A204.1 (cell line): ENCODE results near the gene LRATD1.

ENCODE experiments used
- FAIRE-seq: peaks from 2 replicates; lab custom pipeline; 2012; peaks lifted over from hg19 to GRCh38; lab: Jason Lieb, UNC

LRATD1 gene

DNA sequence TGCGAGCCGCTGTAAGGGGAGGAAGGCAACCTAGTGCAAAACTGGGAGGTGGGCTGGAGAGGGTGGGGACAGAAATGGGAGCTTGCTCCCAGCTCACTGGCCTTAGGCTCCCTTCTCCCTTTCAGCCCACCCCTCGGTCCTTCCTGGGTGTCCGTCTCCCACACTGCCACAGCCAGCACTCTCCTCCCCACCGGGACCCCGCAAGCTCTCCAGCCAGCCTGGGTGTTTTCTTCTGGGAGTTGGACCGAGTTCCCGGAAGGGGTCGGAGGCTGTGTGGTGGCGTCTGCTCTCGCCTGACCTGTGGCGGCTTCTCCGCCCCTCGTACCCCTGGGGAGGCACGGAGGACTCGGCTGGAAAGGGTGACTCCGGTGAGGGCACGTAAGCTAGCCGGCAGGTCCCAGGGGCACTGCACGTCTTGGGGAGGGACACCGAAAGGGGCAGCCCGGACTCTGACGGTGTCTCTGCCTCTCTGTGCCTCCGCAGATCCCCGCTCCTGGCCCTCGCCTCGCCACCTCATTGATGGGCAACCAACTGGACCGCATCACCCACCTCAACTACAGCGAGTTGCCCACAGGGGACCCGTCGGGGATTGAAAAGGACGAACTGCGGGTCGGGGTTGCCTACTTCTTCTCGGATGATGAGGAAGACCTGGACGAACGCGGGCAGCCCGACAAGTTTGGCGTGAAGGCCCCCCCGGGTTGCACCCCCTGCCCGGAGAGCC is 1.1 kb downstream of the LRATD1 start:
- FAIRE-seq, result no peak

DNA sequence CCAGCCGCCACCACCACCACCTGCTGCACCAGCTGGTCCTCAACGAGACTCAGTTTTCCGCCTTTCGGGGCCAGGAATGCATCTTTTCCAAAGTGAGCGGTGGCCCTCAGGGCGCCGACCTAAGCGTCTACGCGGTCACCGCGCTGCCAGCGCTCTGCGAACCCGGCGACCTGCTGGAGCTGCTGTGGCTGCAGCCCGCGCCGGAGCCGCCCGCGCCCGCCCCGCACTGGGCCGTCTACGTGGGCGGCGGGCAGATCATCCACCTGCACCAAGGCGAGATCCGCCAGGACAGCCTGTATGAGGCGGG is 1.6 kb downstream of the LRATD1 start:
- FAIRE-seq, result no peak

DNA sequence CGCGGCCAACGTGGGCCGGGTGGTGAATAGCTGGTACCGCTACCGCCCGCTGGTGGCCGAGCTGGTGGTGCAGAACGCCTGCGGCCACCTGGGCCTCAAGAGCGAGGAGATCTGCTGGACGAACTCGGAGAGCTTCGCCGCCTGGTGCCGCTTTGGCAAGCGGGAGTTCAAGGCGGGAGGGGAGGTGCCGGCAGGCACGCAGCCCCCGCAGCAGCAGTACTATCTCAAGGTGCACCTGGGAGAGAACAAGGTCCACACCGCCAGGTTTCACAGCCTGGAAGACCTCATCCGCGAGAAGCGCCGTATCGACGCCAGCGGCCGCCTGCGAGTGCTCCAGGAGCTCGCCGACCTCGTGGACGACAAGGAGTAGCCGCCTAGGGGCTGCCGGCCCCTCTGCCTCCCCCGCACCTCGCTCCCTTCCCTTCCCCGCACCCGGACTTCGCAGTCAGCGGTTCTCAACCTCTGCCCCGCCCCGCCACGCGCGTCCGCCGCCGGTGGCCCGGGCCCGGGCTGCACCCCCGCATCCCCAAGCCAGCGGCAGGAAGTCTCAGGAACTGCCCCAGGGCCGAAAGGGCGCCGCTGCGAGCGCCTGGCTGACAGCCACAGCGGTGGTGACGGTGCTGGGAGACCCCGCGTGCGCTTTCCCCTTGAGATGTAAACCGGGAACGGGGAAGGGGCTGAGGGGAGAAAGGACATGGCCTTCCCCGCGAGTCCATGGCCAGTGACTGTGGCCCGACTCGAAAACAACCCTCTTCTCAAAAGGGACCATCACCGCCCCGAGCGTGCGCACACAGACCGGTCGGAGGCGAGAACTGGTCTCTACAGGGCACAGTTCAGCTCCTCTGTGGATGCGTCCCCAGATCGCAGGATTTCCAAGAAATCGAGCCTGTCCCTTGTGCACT is 2.2 kb downstream of the LRATD1 start:
- FAIRE-seq, result no peak

DNA sequence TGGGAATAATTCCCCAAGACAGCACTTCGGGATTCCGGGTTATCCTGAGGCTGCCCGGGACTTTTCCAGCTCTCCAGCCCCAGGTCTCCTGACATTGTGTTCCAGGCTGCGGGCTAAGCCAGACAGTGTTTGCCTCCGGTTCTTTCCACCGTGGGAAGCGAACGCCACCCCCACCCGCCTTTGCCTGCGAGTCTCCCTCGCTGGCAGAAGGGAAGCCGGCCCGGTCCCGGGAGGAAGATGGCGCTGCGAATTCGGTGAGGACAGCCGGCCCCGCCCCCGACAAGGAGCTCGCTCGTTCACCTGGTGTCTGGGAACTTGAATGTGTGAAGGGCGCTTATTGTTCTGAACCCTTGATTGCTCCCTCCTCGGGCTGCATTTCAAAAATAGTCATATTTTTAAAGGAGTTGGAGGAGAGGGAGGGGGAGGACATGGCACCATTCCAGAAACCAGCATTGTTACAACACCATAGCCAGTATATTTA is 2.9 kb downstream of the LRATD1 start:
- no peak for FAIRE-seq

DNA sequence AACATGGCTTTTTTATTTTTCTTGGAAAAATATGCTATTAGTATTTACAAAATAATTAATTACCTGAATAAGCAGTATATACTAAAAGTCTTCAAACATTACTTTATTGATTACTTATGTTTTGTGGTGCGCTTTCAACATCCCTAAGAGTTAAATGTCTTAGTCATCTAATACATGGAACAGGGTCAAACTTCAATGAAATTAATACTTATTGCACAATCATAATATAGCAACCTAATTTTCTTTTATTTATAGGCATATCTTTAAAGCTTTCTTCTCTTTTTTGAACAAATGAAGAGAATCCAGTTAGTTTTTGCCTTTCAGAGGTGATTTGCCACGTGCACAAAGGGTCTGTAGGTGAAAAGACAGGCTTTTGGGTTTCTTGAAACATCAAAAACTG is 6.0 kb downstream of the LRATD1 start:
- FAIRE-seq, result no peak

DNA sequence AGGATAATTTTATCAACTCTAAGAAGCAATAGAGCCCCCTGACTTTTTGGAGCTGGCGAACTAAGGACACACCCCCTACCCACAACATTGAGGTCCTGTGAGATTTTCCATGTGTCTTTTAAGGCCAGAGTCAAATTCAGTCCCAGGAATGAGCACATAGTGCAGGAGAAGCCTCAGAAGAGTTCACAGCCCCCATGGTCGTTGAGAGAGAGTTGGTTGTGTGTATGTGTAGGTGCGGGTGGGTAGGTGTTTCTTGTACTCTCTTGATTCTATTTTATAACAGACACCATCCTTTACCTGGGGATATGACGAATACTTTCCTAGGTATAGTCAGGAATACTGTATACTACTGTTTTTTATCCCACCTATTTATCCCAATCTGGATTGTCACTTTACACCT is 8.6 kb downstream of the LRATD1 start:
- FAIRE-seq, result no peak

DNA sequence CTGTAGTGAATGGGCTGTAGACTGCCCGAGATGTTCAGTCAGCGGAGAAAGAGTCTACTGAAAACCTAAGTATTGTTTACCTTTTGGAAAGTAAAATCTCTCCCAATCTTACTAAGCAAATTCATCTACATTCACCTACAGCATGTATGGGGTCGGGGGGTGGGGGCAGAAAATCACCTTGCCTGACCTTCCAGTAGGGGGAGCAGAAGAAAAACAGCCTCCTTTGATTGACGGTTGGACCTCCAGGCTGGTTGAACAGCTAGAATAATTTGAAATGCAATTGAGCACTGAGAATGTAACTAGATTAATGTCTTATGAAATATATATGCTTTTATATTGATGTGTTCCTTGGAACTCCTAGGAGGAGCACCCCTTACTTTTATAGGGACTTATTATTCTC is 10.0 kb downstream of the LRATD1 start:
- no peak for FAIRE-seq

DNA sequence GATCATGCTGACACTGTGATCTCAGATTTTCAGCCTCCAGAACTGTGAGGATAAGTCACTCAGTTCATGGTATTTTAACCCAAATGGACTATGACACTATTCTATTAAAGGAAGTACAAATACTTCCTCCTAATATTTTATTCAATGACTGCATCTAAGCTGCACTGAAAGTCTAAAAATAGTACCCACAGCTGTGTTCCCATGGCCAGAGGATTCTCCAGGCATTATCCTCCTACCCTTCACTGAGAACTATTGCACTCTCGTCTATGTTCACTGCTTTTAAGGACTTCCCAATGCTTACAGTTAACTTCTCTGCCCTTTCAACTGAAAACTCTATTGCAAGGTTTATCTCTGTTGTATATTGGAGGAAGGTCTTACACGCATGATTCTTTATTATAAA is 15.2 kb downstream of the LRATD1 start:
- FAIRE-seq, result no peak

DNA sequence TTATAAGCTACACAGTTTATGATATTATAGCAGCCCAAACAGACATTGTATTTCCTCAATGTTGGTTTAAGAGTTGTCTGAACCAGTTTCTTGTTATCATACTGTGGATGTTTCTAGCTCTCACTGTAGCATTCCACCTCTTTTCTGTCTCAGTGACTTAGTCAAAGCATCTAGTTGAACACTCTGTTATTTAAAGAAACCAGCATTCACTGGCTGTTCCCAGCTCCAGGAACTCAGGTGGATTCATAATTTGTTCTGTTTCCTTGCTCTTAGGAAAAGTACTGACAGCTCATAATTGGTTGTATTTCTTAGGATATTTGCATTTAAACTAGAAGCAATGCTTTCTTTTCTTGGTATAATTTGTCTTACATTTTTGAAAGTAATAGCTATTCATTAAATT is 17.5 kb downstream of the LRATD1 start:
- FAIRE-seq, result no peak

DNA sequence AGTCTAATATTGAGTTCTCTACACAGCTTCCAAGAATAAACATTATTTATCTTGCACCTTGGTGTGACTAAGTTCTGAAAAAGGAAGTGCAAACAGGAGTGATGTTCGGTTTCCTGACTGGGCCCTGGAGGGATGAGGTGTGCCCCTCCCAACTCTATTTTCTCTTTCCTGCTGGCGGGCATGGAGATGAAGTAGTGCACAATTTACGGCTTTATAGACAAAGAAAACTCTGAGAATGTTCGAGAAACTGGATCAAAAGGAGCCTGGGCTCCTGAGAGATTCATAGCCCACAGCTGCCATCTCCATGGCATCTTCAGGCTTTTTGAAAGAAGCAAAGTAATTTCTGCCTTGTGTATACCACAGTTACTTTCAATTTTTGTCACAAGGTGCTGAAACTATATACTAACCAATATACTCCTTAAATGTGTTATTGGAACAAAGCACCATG is 22.3 kb downstream of the LRATD1 start:
- FAIRE-seq, result no peak

DNA sequence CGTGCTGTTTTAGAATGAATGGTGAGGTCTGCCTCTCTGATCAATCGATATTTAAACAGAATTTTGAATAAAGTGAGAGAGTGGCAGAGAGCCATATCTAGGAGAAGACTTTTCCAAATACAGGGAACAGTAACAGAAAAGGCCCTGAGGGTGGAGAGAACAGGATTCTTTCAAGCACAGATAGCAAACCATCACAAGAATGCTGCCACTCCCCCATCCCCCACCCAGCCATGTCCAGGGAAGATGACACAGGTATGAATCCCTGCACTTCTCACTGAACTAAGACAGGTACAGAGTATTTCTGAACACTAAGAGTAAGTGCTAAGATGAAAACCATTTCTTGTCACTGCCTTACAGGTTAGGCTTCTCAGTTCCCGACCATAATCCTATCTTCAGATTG is 23.6 kb downstream of the LRATD1 start:
- no peak for FAIRE-seq

DNA sequence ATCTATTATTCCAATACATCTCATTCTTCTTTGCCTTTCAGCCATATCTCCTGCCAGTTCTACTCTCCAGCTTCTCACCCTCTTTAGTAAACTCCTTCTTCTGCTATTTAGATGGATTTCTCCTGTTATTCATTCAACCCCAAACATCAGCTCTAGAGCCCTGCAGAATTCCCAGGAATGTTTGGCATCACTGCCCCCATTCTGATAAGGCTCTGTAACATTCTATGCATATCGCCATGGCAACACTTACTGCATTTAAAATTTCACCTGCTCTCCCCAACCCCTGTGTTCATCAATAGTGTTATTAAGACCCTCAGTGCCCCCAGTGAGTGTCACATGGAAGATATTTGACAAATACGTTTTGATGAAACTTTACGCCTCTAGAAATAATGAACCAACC is 28.6 kb downstream of the LRATD1 start:
- FAIRE-seq, result no peak

DNA sequence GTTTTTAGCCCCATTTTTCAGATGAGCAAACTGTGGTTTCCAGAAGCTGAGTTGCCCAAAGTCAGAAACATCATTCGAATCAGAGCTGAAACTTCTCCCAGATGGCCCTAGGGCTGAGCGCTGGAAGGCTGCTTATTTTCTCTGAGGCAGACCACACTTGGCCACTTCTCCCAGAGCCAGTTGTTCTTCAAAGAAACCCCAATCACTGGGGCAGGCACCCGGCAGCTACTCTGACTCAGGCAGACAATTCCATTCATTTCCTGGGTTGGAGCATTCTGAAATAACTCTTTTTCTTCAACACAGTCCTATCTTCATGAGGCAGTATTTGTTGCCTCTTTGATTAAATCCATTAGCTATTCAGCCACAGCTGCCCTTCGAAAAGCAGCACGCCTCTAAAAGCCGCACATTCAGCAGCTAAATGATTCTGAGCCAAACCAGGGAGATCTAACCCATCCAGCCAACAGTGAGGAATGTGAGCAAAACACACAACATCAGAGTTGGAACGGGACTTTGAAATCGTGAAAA is 40.9 kb downstream of the LRATD1 start:
- no peak for FAIRE-seq

DNA sequence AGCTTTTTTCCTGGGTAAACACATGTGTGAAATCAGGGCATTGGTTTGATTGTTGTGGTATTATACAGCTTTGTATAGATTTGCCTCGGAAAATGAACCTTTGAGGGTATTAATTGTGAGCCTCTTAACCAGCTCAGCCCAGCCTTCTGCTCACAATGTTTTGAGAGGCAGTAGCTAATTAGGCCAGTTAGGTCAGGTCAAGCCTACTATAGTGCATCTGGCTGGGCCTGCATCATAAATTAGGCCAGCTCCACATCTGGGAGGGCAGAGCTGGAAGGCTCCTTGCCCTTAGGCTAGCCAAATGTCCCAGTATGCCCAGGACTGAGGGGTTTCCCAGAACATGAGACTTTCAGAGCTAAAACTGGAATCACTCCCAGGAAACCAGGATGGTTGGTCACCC is 43.0 kb downstream of the LRATD1 start:
- FAIRE-seq, result no peak

DNA sequence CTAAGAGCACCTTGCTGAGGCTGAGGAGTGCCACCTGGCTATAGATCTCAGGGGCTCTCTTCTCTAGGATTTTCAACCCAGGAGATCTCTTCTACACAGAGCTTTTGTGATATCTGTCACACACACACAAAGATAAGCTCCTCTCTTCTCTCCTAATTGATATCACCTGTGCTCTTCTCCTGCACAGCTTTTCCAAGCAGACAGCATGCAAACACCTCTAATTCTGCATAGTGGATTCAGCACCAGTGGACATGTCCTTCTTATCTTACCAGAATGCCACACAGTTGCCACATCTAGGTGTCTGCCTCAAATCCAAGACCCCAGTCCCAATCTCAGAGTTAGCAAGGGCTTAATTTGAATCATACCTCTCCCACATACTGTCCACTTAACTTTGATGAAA is 43.9 kb downstream of the LRATD1 start:
- FAIRE-seq, result no peak

DNA sequence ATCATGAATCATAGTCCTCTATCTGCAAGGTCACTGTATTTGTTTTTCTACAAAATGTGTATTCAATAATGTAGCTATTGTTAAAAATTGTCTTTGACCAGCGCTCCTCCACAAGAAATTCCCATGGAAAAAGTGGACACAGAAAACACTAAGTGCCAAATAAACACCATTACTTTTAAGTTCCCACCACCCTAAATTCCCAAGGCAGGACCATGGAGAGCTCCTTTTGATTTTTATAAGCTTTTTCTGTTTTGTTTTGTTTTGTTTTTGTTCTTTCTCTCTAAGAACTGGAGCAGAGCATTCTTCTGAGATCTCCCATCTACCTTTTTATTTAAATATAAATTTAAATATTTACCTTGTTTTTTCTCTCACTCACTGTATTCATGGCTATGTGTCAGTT is 44.5 kb downstream of the LRATD1 start:
- no peak for FAIRE-seq

DNA sequence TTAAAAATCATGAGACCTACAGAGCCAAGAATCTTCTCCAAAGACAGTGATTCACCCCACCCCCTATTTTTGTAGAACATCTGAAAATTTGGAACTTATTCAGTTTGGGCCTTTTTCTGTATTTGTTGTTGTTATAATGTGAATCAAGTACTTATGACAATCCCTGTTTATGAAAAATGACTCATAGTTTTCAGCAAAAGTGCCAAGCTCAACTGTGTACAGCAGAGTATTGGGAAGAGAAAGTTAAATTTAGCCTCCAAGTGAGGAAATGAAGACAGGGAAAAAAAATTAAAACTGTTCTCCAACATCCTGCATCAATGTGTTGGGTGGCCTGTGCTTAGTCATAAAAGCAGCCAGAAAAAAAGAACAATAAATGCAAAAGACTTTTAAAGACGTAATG is 46.2 kb downstream of the LRATD1 start:
- no peak for FAIRE-seq

DNA sequence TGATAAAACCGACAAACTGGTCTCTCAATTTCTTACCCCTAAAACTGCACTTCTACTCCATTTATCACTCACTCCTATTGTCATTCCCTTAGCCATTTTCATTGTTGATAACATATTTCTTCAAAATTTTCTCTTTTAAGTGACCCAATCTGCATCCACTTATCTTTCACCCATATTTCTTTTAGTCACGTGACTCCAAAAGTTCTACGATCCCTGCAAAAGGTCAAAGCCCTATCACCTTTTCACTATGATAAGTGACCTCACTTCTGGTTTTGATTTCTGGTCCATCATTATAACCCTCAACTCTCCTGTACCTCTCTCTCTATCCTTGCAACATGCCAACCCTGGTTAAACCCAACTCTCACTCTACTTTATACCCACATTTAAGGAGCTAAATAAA is 49.1 kb downstream of the LRATD1 start:
- no peak for FAIRE-seq
